ENCODE data around the gene BRIP1.

The BRIP1 gene

DNA sequence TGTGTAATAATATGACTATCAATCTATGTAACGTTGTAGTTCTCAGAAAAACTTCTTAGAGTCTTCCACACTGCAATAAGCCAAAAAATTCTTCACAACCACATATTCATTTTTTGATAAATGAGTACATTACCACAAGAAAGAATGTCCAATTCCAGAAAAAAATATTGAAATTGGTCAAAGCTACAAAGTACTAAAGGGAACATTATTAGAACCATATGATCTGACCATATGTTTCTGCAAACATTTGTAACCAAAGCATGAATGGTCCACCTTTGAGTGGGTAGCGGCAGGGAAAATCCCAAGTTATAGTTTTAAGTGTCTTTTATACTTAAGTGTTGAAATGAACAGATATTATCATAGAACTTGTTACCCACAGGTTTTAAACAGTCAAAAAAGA lies 200.6 kb downstream of the BRIP1 start:
- DNase-seq (ENCODE audit: low spot score): no peak

DNA sequence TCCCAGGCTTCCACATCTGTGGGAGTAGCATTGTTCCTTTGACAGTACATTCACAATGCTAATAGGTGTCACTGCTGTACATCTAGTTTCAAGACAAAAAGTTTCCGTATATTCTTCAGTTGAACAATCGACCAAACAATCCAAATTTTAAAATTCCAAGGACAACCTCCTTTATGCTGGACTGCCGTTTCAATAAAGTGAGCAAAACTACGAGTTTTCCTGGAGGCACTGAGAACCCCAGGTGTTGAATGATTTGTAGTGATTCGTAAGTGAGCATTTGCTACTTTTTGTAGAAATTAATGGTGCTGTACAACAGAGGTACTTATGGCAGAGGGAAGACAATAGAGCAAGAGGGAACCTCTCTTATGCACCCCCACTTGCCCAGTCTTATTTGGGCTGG lies 201.1 kb downstream of the BRIP1 start:
- DNase-seq (ENCODE audit: low spot score): no peak

DNA sequence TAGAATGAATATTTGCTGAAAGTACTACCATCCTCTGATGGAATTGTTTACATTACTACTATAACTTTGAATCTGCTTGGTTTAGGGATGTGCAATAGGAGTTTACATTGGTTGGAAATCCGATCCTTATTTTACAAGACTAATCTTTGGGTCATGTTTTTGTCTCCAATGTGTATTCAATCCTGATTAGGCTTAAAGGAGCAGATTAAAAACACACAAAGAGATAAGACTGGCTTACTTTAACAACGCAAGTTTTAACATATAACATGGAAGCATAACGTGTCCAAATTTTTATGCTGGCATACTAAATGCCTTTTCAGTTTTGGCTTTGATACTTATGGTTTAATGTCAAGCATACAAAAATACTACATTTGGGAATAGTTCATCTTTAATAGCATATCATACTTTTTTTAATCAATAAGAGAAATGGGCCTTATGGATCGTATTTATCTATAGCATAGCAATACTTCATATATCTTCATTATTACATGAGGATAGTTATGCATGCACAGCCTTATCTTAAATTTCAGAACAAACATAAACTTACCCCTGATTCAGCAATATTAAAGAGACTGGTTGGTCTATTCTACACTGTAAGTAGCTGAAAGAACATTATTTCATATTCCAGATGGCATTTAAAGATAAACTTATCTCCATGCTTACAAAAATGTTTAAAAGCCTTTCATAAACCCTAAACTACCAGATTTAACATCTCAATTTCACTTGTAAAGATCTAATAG lies 202.4 kb downstream of the BRIP1 start:
- DNase-seq (ENCODE audit: low spot score): no peak

DNA sequence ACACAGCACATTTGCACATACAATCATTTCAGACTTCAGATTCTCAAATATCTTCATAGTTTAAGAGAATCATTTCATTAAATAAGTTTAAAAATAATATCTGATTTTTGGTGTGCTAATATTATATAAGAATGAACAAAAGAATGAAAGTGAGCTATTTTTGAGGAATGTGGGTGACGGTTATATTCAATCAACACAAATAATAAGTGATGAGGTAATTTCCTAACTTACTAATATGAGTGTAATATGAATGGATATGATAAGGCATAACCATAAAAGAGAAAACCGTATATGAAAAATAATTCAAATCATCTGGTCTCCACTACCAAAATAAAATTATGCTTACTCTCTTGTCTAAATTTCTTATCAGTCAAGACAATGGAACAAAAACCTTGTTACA lies 203.9 kb downstream of the BRIP1 start:
- DNase-seq (ENCODE audit: low spot score): no peak

DNA sequence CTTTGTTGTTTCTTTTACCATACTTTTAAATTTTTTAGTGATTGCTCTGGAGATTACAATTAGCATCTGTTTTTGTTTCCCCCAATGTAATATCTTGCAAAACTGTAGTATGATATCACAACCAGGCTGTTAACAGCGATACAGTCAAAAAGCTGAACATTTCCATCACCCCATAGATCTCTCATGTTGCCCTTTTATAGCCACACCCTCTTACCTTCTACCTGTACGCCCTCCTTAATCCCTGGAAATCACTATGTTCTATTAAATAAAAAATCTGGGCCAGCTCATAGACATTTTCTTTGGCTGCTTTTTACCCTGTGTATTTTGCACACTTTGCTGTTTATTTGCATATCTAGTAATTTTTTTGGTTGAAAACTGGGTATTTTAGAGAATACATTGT lies 205.1 kb downstream of the BRIP1 start:
- DNase-seq (ENCODE audit: low spot score): no peak

DNA sequence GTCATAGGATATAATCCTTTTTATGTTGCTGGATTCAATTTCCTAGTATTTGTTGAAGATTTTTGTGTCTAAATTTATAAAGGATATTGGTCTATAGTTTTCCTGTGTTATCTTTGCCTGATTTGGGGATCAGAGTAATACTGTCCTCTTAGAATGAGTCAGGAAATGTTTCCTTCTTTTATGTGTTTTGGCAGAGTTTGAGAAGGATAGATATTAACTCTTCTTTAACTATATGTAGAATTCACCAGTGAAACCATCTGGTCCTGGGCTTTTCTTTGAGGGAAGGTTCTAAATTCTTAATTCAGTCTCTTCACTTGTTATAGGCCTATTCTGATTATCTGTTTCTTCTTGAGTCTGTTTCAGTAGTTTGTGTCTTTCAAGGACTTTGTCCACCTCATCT lies 206.0 kb downstream of the BRIP1 start:
- no peak for DNase-seq (ENCODE audit: low spot score)

DNA sequence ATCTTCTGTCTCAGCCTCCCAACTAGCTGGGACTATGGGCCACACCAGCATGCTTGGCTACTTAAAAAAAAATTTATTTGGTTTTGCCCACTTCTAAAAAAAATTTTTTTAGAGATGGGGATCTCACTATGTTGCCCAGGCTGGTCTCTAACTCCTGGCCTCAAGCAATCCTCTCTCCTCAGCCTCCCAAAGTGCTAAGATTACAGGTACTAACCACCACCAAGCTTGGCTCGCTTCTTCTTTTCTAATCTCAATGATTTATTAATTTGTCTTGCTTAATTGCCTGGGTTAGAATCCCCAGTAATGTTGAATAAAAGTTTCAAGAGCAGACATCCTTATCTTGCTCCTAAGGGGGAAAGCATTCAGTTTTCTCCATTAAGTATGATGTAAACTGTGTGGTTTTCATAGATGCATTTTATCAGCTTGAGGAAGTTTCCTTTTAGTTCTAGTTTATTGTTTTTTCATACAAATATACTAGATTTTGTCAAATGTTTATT lies 206.6 kb downstream of the BRIP1 start:
- DNase-seq (ENCODE audit: low spot score): no peak

DNA sequence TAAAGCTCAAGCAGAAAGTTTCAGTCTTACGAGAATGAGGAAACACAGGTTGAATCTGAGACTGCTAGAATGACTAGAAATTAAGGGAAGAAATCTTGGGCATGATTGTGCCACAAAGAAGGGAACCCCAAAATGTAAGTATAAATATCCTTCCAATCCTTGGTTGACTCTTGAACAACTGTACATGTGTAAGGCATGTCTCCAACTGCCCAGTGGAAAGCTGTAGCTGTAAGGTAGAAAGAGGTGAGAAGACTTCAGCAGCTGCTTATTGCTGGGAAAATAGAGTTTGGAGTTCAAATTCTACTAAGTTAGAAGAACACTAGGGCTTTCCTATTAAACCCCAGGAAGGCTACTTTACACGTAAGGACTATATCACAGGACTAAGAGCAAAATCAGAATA lies 212.6 kb downstream of the BRIP1 start:
- no peak for DNase-seq (ENCODE audit: low spot score)

DNA sequence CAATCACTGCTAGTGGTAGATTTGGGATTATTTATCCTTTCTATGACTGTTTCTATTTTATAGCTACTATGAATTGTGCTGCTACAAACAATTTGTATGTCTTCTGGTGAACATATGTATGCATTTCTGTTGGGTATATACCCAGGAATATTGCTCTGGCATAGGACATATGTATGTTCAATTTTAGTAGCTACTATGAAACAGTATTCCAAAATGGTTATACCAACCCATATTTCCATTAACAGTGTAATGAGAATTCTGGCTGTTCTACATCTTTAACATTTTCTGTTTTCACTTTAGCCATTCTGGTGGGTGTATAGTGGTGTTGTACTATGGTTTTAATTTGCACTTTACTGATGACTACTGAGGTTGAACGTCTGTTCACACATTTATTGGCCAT lies 214.7 kb downstream of the BRIP1 start:
- no peak for DNase-seq (ENCODE audit: low spot score)

DNA sequence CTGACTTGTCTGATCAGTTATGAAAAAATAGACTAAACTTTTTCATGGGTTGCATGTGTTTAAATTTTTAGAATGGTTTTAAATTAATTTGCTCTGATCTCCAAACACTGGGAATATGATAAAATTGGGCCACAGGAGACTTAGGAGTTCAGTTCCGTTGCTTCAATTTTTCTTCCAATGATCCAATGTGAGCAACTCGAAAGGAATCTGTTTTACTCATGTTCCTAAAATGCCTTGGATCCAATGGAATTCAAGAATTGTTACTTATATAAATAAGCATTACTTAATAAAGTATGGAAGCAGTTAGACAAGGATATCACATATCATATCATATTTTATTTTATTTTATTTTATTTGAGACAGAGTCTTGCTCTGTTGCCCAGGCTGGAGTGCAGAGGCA lies 216.3 kb downstream of the BRIP1 start:
- DNase-seq (ENCODE audit: low spot score): no peak

DNA sequence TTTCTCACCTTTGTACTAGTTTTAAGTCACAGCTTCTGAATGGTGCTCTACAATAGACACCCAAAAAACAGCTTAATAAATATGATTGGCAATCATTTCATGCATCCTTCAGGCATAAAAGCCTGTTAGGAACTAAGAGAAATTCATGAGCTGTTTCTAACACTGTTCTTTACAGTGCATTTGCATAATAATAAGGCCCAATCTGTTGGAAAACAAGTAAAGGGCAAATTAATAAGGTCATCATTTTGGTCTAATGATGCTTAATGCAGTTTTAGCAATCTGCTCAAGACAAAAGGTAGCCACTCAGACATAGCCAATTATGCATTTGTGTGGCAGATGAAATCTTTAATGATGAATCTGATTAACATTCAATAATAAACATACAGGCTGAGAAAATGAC lies 216.8 kb downstream of the BRIP1 start:
- no peak for DNase-seq (ENCODE audit: low spot score)

DNA sequence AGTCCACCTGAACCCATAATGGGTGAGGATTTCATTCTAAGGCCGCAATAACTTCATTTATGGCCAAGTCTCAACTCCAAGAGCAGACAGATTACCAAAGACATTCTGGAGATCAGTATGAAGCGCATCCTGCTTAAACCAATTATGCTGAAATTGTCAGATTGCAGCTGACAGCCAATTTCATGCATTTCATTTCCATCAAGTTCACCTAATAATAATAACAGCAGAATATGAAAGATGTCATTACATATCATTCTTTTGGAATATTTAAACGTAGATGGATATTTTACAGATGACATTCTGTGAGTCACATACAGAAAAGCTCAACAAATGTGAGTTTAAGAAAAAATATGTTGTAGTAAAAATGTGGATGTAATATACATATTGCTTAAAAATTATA lies 217.4 kb downstream of the BRIP1 start:
- no peak for DNase-seq (ENCODE audit: low spot score)

DNA sequence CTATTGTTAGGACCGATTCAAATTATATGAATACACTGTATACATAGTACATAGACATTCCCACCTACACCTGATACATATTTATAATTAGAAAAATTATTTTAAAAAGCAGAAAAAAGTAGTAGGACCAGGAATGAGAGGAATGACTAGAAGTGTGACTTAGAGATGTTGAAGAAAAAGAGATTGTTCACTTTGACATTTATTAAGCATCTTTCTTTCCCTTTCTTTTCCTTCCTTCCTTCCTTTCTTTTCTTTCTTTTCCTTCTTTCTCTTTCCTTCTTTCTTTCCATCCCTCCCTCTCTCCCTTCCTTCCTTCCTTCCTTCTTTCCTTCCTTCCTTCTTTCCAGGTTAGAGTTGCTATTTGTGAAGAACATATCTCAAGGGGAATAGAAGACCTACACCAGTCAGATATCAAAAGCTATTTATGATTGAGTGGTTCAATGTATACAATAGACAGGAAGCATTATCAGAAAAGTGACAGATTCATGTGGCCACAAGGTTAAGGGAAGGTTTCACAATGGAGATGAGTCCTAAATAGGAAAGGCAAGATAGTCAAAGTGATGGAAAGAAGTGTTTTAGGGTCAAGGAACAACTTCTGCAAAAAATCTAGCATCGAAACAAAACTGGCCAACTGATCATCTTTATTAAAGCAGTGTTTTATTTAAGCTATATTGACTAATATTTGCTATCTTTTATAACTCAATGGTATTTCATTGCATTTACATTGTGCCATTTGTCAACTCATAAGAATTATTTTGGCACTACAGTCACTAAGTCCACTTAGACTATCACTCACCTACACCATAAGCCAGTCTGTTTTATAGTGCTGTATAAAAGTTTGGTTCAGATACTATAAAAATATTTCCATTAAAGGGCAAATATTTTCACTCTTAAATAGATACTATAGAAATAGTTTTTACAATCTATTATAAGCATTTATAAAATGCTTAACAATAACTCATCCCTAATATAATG lies 218.2 kb downstream of the BRIP1 start:
- DNase-seq (ENCODE audit: low spot score): no peak

DNA sequence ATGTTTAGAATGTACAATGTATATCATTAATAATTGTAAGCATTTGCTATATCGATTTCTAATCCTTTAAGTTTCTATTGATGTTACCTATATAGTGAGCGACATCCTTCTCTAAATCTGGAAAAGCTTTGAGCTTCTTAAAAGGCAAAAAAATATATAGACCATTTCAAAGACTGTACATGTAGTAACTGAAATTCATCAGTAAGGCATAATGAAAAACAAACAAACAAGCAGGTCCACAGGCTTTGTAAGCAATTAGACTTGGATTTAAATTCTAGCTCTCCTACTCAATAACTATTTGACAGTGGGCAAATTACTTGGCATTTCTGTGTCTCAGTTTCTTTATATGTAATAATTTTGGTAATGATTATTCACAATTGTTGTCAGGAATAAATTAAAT lies 220.6 kb downstream of the BRIP1 start:
- DNase-seq (ENCODE audit: low spot score): no peak

DNA sequence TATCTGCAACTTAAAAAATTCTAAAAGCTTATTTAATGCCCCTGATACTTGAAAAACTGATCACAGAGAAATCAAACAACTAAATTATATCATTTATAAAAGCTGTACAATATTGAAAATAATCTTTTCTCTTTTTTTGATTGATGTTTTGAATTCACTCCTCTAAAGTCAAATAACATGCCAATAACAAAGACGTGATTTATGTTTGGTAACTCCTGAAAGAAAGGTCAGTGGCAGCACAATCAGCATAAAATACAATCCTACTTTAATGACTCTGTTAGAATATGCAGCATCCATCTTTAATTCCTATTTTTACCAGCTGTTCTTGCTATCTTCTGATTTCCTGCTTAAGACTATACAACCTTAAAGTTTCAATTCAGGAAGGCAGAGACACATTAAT lies 221.6 kb downstream of the BRIP1 start:
- DNase-seq (ENCODE audit: low spot score): no peak

DNA sequence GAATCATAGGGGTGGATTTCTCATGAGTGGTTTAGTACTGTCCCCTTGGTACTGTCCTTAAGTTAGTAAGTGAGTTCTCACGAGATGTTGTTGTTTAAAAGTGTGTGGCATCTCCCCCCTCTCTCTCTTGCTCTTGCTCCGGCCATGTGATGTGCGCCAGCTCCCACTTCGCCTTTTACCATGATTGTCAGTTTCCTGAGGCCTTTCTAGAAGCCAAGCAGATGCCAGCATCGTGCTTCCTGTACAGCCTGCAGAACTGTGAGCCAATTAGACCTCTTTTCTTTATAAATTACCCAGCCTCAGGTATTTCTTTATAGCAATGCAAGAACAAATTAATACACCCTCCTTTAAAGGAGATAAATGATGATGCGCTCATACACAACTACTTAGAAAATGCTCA lies 222.2 kb downstream of the BRIP1 start:
- no peak for DNase-seq (ENCODE audit: low spot score)

DNA sequence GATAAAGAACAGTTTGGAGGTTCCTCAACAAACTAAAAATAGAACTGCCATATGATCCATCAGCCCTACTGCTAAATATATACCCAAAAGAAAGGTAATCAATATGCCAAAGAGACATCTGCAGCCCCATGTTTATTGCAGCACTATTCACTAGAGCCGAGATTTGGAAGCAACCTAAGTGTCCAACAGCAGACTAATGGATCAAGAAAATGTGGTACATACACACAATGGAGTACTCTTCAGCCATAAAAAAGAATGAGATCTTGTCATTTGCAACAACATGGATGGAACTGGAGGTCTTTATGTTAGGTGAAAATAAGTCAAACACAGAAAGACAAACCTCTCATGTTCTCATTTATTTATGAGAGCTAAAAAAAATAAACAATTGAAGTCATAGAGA lies 223.5 kb downstream of the BRIP1 start:
- DNase-seq (ENCODE audit: low spot score): no peak

DNA sequence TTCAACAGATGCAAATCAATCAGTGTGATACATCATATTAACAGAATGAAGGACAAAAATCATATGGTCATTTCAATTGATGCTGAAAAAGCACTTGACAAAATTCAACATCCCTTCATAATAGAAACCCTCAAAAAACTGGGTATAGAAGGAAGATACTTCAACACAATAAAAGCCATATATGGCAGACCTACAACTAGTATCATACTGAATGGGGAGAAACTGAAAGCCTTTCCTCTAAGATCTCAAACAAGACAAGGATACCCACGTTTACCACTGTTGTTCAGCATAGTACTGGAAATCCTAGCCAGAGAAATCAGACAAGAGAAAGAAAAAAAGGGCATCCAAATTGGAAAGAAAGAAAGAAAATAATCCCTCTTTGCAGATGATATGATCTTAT lies 225.2 kb downstream of the BRIP1 start:
- no peak for DNase-seq (ENCODE audit: low spot score)

DNA sequence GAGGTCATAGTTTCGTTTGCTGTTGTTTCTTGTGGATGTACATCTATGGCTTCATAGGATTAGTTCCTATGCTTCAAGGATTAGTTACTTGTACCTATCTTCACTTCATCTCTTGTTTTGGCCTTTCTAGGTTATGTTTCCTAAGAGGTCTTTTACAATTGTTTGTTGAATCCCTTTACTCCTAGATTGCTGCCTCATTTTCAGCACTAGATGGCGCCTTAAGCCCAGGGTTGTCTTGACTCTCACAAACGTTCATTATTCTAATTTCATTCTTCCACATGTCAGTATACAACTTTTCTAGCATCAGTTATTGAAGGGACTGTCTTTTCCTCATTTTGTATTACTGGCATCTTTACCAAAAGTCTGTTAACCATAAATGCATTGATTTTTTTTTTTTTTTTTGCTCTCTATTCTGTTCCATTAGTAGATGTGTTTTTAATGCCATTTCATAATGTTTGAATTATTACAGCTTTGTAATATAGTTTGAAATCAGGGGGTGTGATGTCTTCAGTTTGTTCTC lies 227.4 kb downstream of the BRIP1 start:
- no peak for DNase-seq (ENCODE audit: low spot score)

DNA sequence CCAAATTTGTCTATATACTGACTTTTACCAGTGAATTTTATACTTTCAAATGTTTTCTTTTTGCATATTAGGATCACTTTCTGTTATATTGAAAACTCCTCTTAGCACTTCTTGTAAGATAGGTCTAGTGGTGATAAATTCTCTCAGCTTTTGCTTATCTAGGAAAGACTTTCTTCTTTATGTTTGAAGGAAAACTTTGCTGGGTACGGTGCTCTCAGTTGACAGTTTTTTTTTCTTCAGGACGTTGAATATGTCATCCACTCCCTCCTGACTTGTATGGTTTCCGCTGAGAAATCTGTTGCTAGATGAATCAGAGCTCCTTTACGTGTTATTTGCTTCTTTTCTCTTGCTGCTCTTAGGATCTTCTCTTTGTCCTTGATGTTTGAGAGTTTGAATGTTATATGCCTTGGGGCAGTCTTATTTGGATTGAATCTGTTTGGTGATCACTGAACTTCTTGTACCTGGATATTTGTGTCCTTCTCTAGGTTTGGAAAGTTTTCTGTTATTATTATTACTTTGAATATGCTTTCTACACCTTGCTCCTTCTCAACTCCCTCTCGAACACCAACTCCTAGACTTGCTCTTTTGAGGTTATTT lies 228.3 kb downstream of the BRIP1 start:
- DNase-seq (ENCODE audit: low spot score): no peak

DNA sequence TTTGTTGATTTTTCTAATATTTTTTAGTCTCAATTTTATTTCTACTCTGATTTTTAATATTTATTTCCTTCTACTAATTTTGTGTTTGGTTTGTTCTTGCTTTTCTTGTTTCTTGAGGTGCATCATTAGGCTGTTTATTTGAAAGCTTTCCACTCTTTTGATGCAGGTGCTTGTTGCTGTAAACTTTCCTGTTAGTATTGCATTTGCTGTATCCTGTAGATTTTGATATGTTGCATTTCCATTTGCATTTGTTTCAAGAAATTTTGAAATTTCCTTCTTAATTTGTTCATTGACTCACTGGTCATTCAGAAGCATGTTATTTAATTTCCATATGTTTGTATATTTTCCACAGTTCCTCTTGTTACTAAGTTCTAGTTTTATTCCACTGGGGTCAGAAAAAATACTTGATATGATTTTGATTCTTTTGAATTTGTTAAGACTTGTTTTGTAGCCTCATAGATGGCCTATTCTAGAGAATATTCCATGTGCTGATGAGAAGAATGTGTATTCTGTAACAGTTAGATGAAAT lies 229.3 kb downstream of the BRIP1 start:
- no peak for DNase-seq (ENCODE audit: low spot score)

DNA sequence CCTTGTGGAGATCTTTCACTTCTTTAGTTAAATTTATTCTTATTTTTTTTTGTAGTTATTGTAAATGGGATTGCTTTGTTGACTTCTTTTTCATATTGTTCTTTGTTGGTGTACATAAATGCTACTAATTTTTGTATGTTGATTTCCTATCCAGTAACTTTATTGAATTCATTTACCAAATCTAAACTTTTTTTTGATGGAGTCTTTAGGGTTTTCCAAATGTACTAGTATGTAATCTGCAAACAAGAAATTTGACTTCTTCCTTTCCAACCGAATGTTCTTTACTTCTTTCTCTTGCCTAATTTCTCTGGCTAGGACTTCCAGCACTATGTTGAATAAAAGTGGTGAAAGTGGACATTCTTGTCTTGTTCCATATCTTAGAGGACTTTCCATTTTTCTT lies 230.5 kb downstream of the BRIP1 start:
- DNase-seq (ENCODE audit: low spot score): no peak
